GM12872 (cell line): Measurements from ENCODE around the gene SLC12A7.

Source experiments
- TF ChIP-seq, protein P1 (sequence below): IDR thresholded peaks from 3 replicates; pipeline ENCODE4 v1.5.1; 2011; ENCODE audit warnings: low read depth, mild to moderate bottlenecking, low read length, moderate library complexity; ENCODE audit not compliant: insufficient read depth

The SLC12A7 gene

DNA sequence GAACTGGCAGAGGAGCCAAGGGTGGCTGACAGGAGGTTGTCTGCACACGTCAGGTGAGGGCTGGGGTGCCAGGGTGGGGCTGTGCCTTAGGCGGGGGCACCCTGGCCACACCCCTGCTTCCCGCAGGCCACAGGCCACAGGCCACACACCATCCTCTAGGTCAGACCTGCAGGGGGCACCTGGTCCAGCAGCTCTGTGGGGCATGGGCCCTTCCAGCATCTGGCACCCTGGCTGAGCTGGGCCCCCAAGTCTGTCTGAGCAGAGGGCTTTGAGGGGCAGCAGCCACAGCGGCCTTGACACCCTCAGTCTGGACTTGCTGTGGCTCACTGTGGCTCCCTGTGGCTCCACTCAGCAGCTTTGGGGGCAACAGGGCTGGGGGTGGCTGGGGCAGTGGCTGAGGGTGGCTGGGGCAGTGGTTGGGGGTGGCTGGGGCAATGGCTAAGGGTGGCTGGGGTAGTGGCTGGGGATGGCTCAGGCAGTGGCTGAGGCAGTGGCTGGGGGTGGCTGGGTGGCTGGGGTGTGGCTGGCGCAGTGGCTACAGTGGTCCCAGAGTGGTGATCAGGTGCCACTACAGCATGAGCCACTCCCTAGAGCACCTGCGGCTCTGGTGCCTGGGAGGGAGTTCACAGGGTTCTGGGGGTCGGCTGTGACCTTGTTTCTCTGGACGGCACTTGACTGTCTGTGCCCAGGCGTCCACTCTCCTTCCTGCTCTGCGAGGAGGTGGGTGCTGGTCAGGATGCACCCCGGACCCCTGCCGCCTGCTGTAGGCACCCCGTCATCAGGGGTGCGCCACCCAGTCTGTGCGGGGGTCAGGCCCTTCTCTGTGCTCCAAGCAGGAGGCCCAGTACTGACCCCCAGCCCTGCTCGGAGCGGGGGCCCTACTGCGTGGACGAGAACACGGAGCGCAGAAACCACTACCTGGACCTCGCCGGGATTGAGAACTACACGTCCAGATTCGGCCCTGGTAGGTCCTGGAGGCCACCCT, 76.2 kb downstream of the SLC12A7 start:
- TF ChIP-seq, protein P1, sequence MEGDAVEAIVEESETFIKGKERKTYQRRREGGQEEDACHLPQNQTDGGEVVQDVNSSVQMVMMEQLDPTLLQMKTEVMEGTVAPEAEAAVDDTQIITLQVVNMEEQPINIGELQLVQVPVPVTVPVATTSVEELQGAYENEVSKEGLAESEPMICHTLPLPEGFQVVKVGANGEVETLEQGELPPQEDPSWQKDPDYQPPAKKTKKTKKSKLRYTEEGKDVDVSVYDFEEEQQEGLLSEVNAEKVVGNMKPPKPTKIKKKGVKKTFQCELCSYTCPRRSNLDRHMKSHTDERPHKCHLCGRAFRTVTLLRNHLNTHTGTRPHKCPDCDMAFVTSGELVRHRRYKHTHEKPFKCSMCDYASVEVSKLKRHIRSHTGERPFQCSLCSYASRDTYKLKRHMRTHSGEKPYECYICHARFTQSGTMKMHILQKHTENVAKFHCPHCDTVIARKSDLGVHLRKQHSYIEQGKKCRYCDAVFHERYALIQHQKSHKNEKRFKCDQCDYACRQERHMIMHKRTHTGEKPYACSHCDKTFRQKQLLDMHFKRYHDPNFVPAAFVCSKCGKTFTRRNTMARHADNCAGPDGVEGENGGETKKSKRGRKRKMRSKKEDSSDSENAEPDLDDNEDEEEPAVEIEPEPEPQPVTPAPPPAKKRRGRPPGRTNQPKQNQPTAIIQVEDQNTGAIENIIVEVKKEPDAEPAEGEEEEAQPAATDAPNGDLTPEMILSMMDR: no peak

DNA sequence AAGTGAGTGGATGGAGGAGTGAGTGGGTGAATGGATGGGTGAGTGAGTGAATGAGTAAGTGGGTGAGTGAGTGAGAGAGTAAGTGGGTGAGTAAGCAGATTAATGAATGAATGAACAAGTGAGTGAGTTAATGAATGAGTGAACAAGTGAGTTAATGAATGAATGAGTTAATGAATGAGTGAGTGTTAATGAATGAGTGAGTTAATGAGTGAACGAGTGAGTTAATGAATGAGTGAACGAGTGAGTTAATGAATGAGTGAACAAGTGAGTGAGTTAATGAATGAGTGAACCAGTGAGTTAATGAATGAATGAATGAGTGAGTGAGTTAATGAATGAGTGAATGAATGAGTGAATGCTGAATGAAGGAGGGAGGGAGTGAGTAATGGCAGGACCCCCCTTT, 76.9 kb downstream of the SLC12A7 start:
- TF ChIP-seq, protein P1: no peak

DNA sequence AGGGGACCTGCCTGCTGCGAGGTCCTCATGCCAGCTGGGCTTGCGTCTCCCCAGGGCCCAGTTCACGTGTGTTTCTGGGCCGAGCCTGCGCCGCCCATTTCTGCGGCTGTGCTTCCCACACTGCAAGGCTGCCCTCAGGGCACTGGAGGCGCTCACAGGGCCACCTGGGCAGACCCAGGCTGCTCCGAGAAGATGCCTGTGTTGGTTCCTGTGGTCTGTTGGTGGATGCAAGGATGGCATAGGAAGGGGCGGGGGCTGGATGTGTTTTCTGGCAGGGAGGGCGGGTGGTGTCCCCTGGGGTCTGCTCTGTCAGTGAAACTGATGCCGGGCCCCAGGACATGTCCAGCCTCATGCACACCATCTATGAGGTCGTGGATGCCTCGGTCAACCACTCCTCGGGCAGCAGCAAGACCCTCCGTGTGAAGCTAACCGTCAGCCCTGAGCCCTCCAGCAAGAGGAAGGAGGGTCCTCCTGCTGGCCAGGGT, 77.4 kb downstream of the SLC12A7 start:
- TF ChIP-seq, protein P1: no peak

DNA sequence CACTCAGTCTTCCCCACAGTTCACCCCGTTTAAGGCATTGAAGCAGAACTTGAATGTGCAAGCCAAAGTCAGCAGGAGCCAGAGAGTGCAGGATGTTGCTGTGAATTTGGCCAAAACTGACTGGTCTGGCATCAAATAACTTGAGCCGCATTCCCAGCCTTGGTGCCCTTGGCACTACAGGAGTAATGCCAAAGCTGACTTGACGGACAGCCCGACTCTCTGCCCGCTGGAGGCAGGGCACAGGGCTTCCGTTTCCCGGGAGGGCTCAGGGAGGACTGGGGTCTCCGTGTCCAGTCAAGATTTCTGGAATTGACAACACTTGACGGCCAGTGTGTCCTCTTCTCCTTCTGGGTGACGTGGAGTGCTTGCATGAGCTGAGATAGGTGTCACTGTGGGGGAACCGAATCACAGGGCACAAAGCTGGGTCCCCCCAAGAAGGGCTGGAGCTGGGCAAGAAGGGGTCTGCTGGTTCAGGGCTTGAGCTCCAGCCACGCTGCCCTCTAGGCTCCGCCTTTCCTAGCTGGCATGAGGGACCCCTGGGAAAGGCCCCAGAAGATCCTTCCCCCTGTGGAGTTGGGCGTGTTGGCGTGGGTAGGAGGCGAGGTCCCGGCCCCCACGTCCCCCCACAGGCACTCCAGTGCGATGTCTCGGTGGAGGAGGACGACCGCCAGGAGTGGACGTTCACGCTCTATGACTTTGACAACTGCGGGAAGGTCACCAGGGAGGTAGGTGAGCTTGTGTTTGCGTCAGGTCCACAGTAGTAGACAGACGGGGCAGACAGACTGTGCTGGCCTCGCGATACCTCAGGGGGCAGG, 78.0 kb downstream of the SLC12A7 start:
- TF ChIP-seq, protein P1: no peak

DNA sequence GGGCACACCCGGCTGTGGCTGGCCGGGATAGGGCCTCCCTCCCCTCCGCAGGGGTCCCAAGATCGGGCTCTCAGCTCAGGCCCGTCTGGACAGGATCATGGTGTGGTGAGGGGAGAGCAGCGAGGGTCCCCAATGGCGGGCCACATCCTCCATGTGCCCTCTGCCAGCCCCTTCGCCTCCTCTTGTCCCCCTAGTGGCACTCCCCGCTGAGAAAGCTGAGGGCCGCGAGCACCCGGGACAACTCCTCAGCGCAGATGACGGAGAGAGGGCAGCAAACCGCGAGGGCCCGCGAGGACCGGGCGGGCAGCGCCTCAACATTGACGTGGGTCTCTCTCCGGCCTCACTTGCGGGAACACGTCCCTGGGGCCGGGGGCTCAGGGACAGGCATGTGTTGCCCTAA, 78.7 kb downstream of the SLC12A7 start:
- TF ChIP-seq, protein P1: no peak

DNA sequence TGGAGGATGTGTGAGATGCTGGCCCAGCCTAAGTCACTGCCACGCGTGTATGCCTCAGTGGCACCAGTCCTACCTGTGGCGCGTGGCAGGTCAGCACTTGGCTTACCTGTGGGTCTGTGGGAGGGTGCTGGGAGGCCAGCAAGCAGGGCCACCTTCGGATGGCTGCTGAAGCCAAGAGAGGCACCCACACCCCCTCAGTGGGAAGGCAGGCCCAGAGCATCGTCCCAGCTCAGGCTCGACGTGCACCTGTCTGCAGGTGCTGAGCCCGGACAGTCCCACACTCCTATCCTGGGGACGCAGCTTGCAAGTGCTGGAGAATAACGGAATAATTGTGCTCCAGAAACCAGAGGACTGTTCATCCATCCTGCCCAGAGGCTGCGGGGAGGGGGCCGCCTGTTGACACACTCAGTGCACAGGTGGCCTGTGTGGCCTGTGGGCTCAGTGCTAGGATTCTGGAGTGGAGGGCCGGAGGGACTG, 79.3 kb downstream of the SLC12A7 start:
- TF ChIP-seq, protein P1: no peak

DNA sequence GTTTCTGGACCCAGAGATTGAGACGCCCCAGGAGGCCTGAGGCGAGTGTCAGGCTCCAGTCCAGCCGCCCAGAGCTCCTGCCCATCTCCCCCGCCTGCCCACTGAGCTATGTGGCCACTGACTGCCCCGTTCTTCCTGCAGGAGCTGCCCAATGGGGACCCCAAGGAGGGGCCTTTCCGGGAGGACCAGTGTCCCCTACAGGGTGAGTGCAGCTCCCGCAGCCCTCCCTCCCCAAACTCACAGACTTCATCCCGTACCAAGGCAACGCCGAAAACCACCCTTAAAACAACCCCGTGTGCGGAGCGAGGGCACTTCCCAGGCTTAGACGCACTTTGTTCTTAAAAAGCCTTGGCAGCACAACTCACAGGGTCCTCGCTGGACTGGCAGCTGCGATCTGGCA, 79.9 kb downstream of the SLC12A7 start:
- TF ChIP-seq, protein P1: no peak
